A673 (cell line): ENCODE data around the gene LDB2. TPM values are rescaled to one million over a fixed set of nuclear protein-coding genes. Genes with fewer than 3 reads are reported as not detected.

ENCODE experiments used
- BruUV-seq: library from RNA; stranded (reverse); fragments of 400-500 nt; replicated peaks from 2 replicates; lab custom pipeline; 2021; lab: Mats Ljungman, UMichigan
- CTCF ChIA-PET: fragments of 300-600 bp; sonication (Branson Sonifier 250); formaldehyde crosslinking; loops from one replicate; lab custom pipeline; 2022; ENCODE audit warnings: antibody characterized with exemption; lab: Charles Lee
- POLR2A ChIA-PET: fragments of 300-600 bp; sonication (Branson Sonifier 250); formaldehyde crosslinking; loops from one replicate; lab custom pipeline; 2022; ENCODE audit warnings: antibody characterized with exemption; ENCODE audit not compliant: low non-redundant PET; lab: Charles Lee
- DNase-seq: peaks from one replicate; pipeline ENCODE4 v3.0.0-alpha.2; 2015; ENCODE audit warnings: low spot score
- H3K27ac ChIP-seq: fragments of 200-600 bp; sonication (generic); 2 replicates; pipeline ENCODE4 v1.5.1; 2016; ENCODE audit warnings: mixed run types, low read depth, mild to moderate bottlenecking, mixed read lengths, antibody characterized with exemption, low read length; ENCODE audit not compliant: poor library complexity, severe bottlenecking
- H3K27me3 ChIP-seq: fragments of 200-600 bp; sonication (generic); replicated peaks from 2 replicates; pipeline ENCODE4 v1.6.1; 2017; ENCODE audit warnings: mixed run types, low read depth, mild to moderate bottlenecking, mixed read lengths, antibody characterized with exemption, low read length; ENCODE audit not compliant: insufficient read depth, poor library complexity
- H3K36me3 ChIP-seq: fragments of 200-600 bp; sonication (generic); 2 replicates; pipeline ENCODE4 v1.6.1; 2016; ENCODE audit warnings: mixed run types, mild to moderate bottlenecking, mixed read lengths, antibody characterized with exemption, low read length; ENCODE audit not compliant: insufficient read depth, poor library complexity, severe bottlenecking
- H3K4me1 ChIP-seq: fragments of 200-600 bp; sonication (generic); 2 replicates; pipeline ENCODE4 v1.6.1; 2017; ENCODE audit warnings: mixed run types, mild to moderate bottlenecking, mixed read lengths, antibody characterized with exemption, low read length; ENCODE audit not compliant: insufficient read depth, poor library complexity, severe bottlenecking
- H3K4me3 ChIP-seq: fragments of 200-600 bp; sonication (generic); 2 replicates; pipeline ENCODE4 v1.5.1; 2016; ENCODE audit warnings: low read depth, mixed run types, mild to moderate bottlenecking, mixed read lengths, low read length; ENCODE audit not compliant: poor library complexity, severe bottlenecking
- H3K9me3 ChIP-seq: fragments of 200-600 bp; sonication (generic); 2 replicates; pipeline ENCODE4 v1.6.1; 2016; ENCODE audit warnings: mixed run types, low read depth, mild to moderate bottlenecking, mixed read lengths, antibody characterized with exemption, low read length; ENCODE audit not compliant: poor library complexity, severe bottlenecking
- CTCF ChIP-seq: fragments of 300-800, 200-600 bp; sonication (generic); conservative IDR thresholded peaks from 2 replicates; pipeline ENCODE4 v1.5.1; 2017; ENCODE audit warnings: low read depth, mild to moderate bottlenecking, antibody characterized with exemption, low read length, moderate library complexity, mixed read lengths
- EZH2 ChIP-seq: fragments of 200-600 bp; sonication (generic); IDR thresholded peaks from 2 replicates; pipeline ENCODE4 v1.6.1; 2017; ENCODE audit warnings: borderline replicate concordance, low read depth, mild to moderate bottlenecking, mixed read lengths, antibody characterized with exemption, low read length; ENCODE audit not compliant: poor library complexity, severe bottlenecking
- intact Hi-C: fragments of 100-400 bp; cut with micrococcal nuclease; formaldehyde crosslinking; loops from one replicate; pipeline ENCODE4 v1.10.0; 2022; ENCODE audit not compliant: unreplicated experiment
- total RNA-seq: library from RNA; stranded (reverse); gene quantifications from 2 replicates; pipeline ENCODE4 v1.2.3, GENCODE V29; 2021

LDB2 gene
- total RNA-seq, 1 experiment from 2014 or later: 47.4 TPM

- no peak for TF ChIP-seq CTCF
- no peak for TF ChIP-seq EZH2
- Histone ChIP-seq H3K27me3 (no peaks in the 10 kb centered on the region), H3K36me3 (no peaks in the 10 kb centered on the region), H3K4me1 (peaks cover 17% of the 10 kb centered on the region), H3K27ac (no peak overlapping the region), H3K9me3 (no peaks in the 10 kb centered on the region), H3K4me3 (no peak overlapping the region)
- ChIA-PET CTCF (no interaction called here), POLR2A (no interaction called here)
- no TSS peak for BruUV-seq
- no peak for DNase-seq
- intact Hi-C loops: loop anchor here (5.0 to 10.0 kb wide), 2 partner anchors 105 to 233 kb away; no protein-coding TSS in a partner anchor
Measured at GRCh38 chr4:16750216-16750615, 148.2 kb downstream of the LDB2 start.

- intact Hi-C loops: no loop called here
- Histone ChIP-seq H3K27me3 (no peaks in the 10 kb centered on the region), H3K9me3 (no peaks in the 10 kb centered on the region), H3K4me1 (peaks cover 22% of the 10 kb centered on the region), H3K27ac (no peak overlapping the region), H3K4me3 (no peak overlapping the region), H3K36me3 (no peaks in the 10 kb centered on the region)
- ChIA-PET CTCF (no interaction called here), POLR2A (no interaction called here)
- no peak for DNase-seq
- TF ChIP-seq EZH2 (no peak), CTCF (no peak)
- BruUV-seq: no TSS peak
Measured at GRCh38 chr4:16745887-16746286, 152.6 kb downstream of the LDB2 start.

- POLR2A ChIA-PET: no interaction called here
- DNase-seq: no peak
- intact Hi-C loops: no loop called here
Measured at GRCh38 chr4:16745009-16745635, 153.3 kb downstream of the LDB2 start.

More at GRCh38 chr4:16745009-16745635, 153.3 kb downstream of the LDB2 start:
- no peak overlapping the region for H3K27ac ChIP-seq
- TF ChIP-seq EZH2 (no peak), CTCF (no peak)
- H3K4me1 ChIP-seq: peaks cover 27% of the 10 kb centered on the region
- CTCF ChIA-PET: no interaction called here
- H3K9me3 ChIP-seq: no peaks in the 10 kb centered on the region
- no TSS peak for BruUV-seq
- no peaks in the 10 kb centered on the region for H3K27me3 ChIP-seq
- no peaks in the 10 kb centered on the region for H3K36me3 ChIP-seq
- H3K4me3 ChIP-seq: no peak overlapping the region
